ENCODE measurements around the gene PTH1R.

PTH1R gene

GRCh38 chr3:46926871-46927717 is 49.6 kb downstream of the PTH1R start:
- peaks cover 6% of the 10 kb centered on the region for H3K9me3 Mint-ChIP-seq
- H3K4me3 Mint-ChIP-seq: no peak overlapping the region
- DNase-seq: no peak
- H3K36me3 Mint-ChIP-seq (ENCODE audit: low read depth): peaks cover 24% of the 10 kb centered on the region
- peaks cover 7% of the 10 kb centered on the region for H3K4me1 Mint-ChIP-seq
- TF ChIP-seq CTCF (IDR thresholded peaks at IDR 0.05): no peak
- no peaks in the 10 kb centered on the region for H3K27me3 Mint-ChIP-seq (ENCODE audit: low read depth, poor library complexity)
- H3K27ac Mint-ChIP-seq: no peak overlapping the region

DNA sequence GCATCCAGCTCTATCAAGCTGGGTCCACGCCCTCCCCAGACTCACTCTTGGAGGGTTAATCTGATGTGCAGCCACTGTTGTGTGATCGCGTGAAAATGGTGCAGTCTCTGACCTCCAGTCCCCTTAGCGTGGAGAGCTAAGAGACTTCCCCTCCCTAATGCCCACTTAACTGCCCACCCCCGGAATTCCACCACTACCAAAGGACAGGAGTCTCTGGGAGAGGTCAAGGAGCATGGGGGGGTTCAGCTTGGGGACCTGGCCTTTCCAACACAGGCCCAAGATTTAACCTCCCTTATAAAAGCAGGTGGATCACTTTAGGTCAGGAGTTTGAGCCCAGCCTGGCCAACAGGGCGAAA is 50.2 kb downstream of the PTH1R start:
- Mint-ChIP-seq H3K27me3 (ENCODE audit: low read depth, poor library complexity) (no peaks in the 10 kb centered on the region), H3K4me1 (peaks cover 13% of the 10 kb centered on the region), H3K27ac (no peak overlapping the region), H3K36me3 (ENCODE audit: low read depth) (peaks cover 24% of the 10 kb centered on the region), H3K9me3 (peaks cover 6% of the 10 kb centered on the region), H3K4me3 (no peak overlapping the region)
- DNase-seq: no peak
- TF ChIP-seq CTCF (IDR thresholded peaks at IDR 0.05): no peak

DNA sequence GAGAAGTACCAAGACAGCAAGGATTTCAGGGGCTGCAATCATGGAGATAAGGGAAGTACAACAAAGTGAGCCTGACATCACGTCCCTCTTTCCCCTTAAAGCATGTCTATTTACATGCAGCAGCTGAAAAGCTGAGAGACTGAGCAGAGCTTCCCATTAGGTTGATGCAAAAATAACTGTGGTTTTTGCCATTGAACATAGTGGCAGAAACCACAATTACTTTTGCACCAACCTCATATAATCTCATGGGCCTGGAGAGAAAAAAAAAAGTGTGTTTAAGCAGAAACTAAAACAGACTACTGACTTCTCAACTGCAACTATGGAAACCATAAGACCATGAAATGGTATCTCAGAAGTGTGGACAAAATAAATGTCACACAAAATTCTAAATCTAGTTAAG is 50.8 kb downstream of the PTH1R start:
- Mint-ChIP-seq H3K36me3 (ENCODE audit: low read depth) (peaks cover 23% of the 10 kb centered on the region), H3K9me3 (peaks cover 6% of the 10 kb centered on the region), H3K27me3 (ENCODE audit: low read depth, poor library complexity) (no peaks in the 10 kb centered on the region), H3K27ac (no peak overlapping the region), H3K4me1 (peaks cover 13% of the 10 kb centered on the region), H3K4me3 (no peak overlapping the region)
- TF ChIP-seq CTCF (IDR thresholded peaks at IDR 0.05): no peak
- DNase-seq: no peak

- Mint-ChIP-seq H3K27ac (peak overlapping the region; percentile 21), H3K36me3 (ENCODE audit: low read depth) (peaks cover 21% of the 10 kb centered on the region), H3K4me1 (peaks cover 17% of the 10 kb centered on the region), H3K27me3 (ENCODE audit: low read depth, poor library complexity) (no peaks in the 10 kb centered on the region), H3K4me3 (no peak overlapping the region), H3K9me3 (peaks cover 6% of the 10 kb centered on the region)
- TF ChIP-seq CTCF (IDR thresholded peaks at IDR 0.05): no peak
- DNase-seq: no peak
These were observed 51.8 kb downstream of the PTH1R start for GRCh38 chr3:46929324-46929723.

GRCh38 chr3:46930166-46930944 is 52.8 kb downstream of the PTH1R start:
- TF ChIP-seq CTCF (IDR thresholded peaks at IDR 0.05): no peak
- H3K9me3 Mint-ChIP-seq: peaks cover 6% of the 10 kb centered on the region
- peaks cover 21% of the 10 kb centered on the region for H3K4me1 Mint-ChIP-seq
- no peak for DNase-seq
- H3K27ac Mint-ChIP-seq: no peak overlapping the region
- no peaks in the 10 kb centered on the region for H3K27me3 Mint-ChIP-seq (ENCODE audit: low read depth, poor library complexity)
- no peak overlapping the region for H3K4me3 Mint-ChIP-seq
- H3K36me3 Mint-ChIP-seq (ENCODE audit: low read depth): peaks cover 21% of the 10 kb centered on the region
